Vagina (tissue), 2 donors: Measurements from ENCODE around the gene PPM1G.
A peak's percentile ranks its signal among the peaks of the same experiment; 100 is the strongest.

Experiments used
- CTCF ChIP-seq, 3 experiments: fragments of 450-650 bp in 2 of 3; fragments of 200-600 bp in 1 of 3; sonication (generic) in 1 of 3; IDR thresholded peaks; one replicate each; pipeline ENCODE4 v1.5.1; 2017 to 2019; ENCODE audit warnings: antibody characterized with exemption in 3 of 3, mild to moderate bottlenecking in 2 of 3, moderate library complexity in 2 of 3
- POLR2A ChIP-seq, 2 donors: fragments of 450-650 bp; IDR thresholded peaks; one replicate each; pipeline ENCODE4 v1.6.1; 2017; ENCODE audit warnings: antibody characterized with exemption in 2 of 2, mild to moderate bottlenecking in 2 of 2, moderate library complexity in 2 of 2
- POLR2AphosphoS5 ChIP-seq, 2 donors: sonication (generic); formaldehyde crosslinking; IDR thresholded peaks; one replicate each; pipeline ENCODE4 v1.9.0; 2017; ENCODE audit warnings: antibody characterized with exemption in 2 of 2, mild to moderate bottlenecking in 2 of 2, low read depth in 1 of 2; ENCODE audit not compliant: insufficient read depth in 1 of 2

DNA sequence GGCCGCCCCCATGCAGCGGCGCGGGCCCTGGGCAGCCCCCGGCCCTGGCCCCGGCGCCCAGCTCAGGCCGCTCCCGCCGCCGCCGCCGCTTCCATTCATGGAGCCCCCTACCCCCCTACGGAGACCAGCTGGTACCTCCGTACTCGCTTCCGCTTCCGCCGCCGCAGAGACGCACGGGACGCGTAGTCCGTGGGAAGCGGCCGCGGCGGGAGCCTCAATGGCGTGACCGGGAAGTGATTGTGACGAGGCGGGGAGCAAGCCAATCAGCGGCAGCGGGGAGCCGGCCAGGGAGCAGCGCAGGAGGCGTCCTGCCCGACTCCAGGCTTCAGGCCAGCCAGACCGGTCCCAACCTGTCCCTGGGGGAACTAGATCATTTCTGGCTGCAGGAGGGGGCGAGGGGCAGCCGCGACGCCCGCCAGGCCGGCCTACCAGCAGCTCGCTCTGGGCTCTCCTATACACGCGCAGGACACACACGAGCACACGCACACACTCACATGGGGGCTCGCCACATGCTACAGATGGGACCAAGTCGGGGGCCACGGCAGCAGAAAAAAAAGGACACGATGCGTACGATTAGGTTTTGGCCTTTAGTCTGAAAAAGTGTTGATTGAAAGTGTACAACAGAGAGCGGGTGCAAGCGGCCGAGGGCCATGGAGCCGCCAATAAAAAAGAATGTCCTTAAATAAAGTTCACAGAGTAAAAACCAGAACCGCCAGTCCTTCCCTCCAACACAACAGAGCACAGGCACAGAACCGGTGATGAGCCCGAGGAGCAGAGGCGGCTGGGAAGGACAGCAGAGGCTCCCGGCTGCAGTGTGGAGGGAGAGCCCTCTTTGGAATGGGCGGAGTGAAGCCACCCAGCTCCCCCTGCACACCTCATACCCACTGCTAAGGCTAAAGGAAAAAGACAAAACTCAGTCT lies 28.5 kb downstream of the PPM1G start, which contains the start of gene ZNF513:
- TF ChIP-seq CTCF (IDR thresholded peaks at IDR 0.05) (no peak), POLR2A (IDR thresholded peaks at IDR 0.05) (peak in 1 of 2 donors; percentile 6), POLR2AphosphoS5 (IDR thresholded peaks at IDR 0.05; ENCODE audit: insufficient read depth in 1 of 2, low read depth in 1 of 2) (peak; percentile 83 to 96)
